Measurements from ENCODE around the gene TRABD. TPM values are rescaled to one million over a fixed set of nuclear protein-coding genes. Genes with fewer than 3 reads are reported as not detected.
A peak's percentile ranks its signal among the peaks of the same experiment; 100 is the strongest.

Gene TRABD
- total RNA-seq, 4 donors from 2014 or later: 18.3 to 43.1 (median 28.4) TPM

- ATAC-seq (ENCODE audit: low FRiP score) (no peak), DNase-seq (ENCODE audit: low spot score) (no peak)
- TF ChIP-seq CTCF (IDR thresholded peaks at IDR 0.05): no peak
These were observed 20.3 kb downstream of the TRABD start for GRCh38 chr22:50205781-50206569.

- DNase-seq (ENCODE audit: low spot score): no peak
- TF ChIP-seq CTCF (IDR thresholded peaks at IDR 0.05): no peak
- ATAC-seq (ENCODE audit: low FRiP score): no peak
These were observed 20.9 kb downstream of the TRABD start for GRCh38 chr22:50206599-50206998.

- ATAC-seq (ENCODE audit: low FRiP score) (no peak), DNase-seq (ENCODE audit: low spot score) (no peak)
- TF ChIP-seq CTCF (IDR thresholded peaks at IDR 0.05): no peak
These were observed 21.8 kb downstream of the TRABD start for GRCh38 chr22:50207383-50208140.

- no peak for DNase-seq (ENCODE audit: low spot score)
- no peak for ATAC-seq (ENCODE audit: low FRiP score)
- no peak for TF ChIP-seq CTCF (IDR thresholded peaks at IDR 0.05)
These were observed 22.8 kb downstream of the TRABD start for GRCh38 chr22:50208430-50208938.

- TF ChIP-seq CTCF (IDR thresholded peaks at IDR 0.05): no peak
- no peak for DNase-seq (ENCODE audit: low spot score)
- ATAC-seq (ENCODE audit: low FRiP score): no peak
These were observed 23.5 kb downstream of the TRABD start for GRCh38 chr22:50208939-50209892.

GRCh38 chr22:50209893-50210292 is 24.2 kb downstream of the TRABD start:
- peak in 1 of 3 donors; percentile 48 for TF ChIP-seq CTCF (IDR thresholded peaks at IDR 0.05)
- peak; percentile 52 for DNase-seq (ENCODE audit: low spot score)
- no peak for ATAC-seq (ENCODE audit: low FRiP score)

Data from omental fat pad (tissue), 4 donors.